NCI-H82 (cell line): ENCODE results near the gene POP7.
"Not testable (repeated sequence)": the region's sequence is repeated elsewhere in the genome, so short reads cannot be mapped to it uniquely, and the experiment has no call there.

Experiments
- DNase-seq: peaks from one replicate; lab custom pipeline; 2025; lab: John Stamatoyannopoulos, UW

The POP7 gene

GRCh38 chr7:100705753-100706671 lies at the start of gene POP7:
Gene POP7, plus strand, starts transcription at chr7:100706121. Its CDS starts 710 bp downstream, at chr7:100706831.
- DNase-seq: peak; percentile 99

GRCh38 chr7:100662194-100662776 lies 43.6 kb upstream of the POP7 start:
- not testable (repeated sequence) for DNase-seq

GRCh38 chr7:100665168-100665726 lies 40.7 kb upstream of the POP7 start:
- DNase-seq: no peak

GRCh38 chr7:100667331-100668068 lies 38.4 kb upstream of the POP7 start:
- DNase-seq: no peak

GRCh38 chr7:100668069-100668449 lies 37.9 kb upstream of the POP7 start:
- DNase-seq: no peak

- DNase-seq: not testable (repeated sequence)
Observed at GRCh38 chr7:100669106-100669505, 36.8 kb upstream of the POP7 start.

- DNase-seq: no peak
Observed at GRCh38 chr7:100670074-100670473, 35.8 kb upstream of the POP7 start.

GRCh38 chr7:100671353-100672327 lies 34.3 kb upstream of the POP7 start:
- DNase-seq: no peak

GRCh38 chr7:100673302-100673941 lies 32.5 kb upstream of the POP7 start, which contains the start of gene GNB2:
Gene GNB2, plus strand, starts transcription at chr7:100673740. Its CDS starts 2,526 bp downstream, at chr7:100676266.
- peak; percentile 99 for DNase-seq

GRCh38 chr7:100673942-100674410 lies 31.9 kb upstream of the POP7 start:
- DNase-seq: peak; percentile 64

- peak; percentile 58 for DNase-seq
Observed at GRCh38 chr7:100674411-100675104, 31.4 kb upstream of the POP7 start.

GRCh38 chr7:100675105-100675451 lies 30.8 kb upstream of the POP7 start:
- DNase-seq: no peak

GRCh38 chr7:100675581-100676350 lies 30.2 kb upstream of the POP7 start:
- DNase-seq: peak; percentile 78

- DNase-seq: no peak
Observed at GRCh38 chr7:100676501-100677306, 29.2 kb upstream of the POP7 start.

GRCh38 chr7:100677308-100678267 lies 28.3 kb upstream of the POP7 start:
- DNase-seq: no peak

GRCh38 chr7:100678291-100678984 lies 27.5 kb upstream of the POP7 start:
- no peak for DNase-seq
